DMS153 treated with DMSO at 0.1 percent for 48 hours (cell line): Measurements from ENCODE around the gene OR6S1.
"Not testable (repeated sequence)": the region's sequence is repeated elsewhere in the genome, so short reads cannot be mapped to it uniquely, and the experiment has no call there.

Experiments used
- DNase-seq: peaks from one replicate; lab custom pipeline; 2025; ENCODE audit not compliant: unreplicated experiment; lab: John Stamatoyannopoulos, UW

The OR6S1 gene

GRCh38 chr14:20671597-20672283, 30.2 kb upstream of the OR6S1 start:
- DNase-seq, result no peak

DNA sequence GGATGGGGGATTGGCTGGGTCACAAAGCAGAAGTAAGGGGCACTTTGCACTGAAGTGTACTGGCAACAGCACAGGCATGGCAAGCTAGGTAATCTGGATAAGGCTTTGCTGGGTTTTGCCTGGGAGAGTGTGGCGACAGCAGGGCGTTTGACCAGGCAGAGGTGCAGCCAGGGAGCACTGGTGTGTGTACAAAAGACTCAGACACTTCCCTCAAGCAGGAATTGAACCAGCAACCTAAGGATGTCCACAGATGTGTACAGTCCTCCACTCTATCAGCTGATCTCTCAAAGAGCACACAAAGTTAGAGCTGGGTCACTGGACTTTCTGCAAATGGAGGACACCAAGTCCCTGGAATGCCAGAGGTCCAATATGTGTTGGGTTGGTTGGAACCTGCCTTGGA, 27.5 kb upstream of the OR6S1 start:
- DNase-seq, result no peak

GRCh38 chr14:20667957-20668356, 26.5 kb upstream of the OR6S1 start:
- no peak for DNase-seq

- DNase-seq, result not testable (repeated sequence)
Measured at GRCh38 chr14:20666400-20666961, 25.0 kb upstream of the OR6S1 start.

GRCh38 chr14:20662968-20663732, 21.7 kb upstream of the OR6S1 start:
- no peak for DNase-seq

DNA sequence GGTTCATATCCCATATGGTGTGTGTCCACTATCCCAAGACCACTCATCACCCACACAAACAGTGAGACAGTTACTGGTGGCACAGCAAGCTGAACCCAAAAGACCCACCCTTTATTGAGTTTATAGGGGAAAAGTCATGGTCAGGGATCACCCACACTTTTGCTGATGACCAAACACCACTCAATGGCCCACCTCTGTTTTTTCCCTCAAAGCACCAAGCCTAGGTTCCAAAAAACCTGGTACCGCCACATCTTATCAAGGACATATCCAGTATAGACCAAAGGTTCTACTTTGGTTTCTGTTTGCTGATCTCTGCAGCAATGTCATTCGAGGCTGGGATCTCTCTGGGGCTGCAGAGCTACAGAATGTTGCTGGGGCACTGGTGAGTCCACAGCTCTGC, 19.7 kb upstream of the OR6S1 start:
- DNase-seq, result no peak

- no peak for DNase-seq
Measured at GRCh38 chr14:20659813-20660395, 18.4 kb upstream of the OR6S1 start.

DNA sequence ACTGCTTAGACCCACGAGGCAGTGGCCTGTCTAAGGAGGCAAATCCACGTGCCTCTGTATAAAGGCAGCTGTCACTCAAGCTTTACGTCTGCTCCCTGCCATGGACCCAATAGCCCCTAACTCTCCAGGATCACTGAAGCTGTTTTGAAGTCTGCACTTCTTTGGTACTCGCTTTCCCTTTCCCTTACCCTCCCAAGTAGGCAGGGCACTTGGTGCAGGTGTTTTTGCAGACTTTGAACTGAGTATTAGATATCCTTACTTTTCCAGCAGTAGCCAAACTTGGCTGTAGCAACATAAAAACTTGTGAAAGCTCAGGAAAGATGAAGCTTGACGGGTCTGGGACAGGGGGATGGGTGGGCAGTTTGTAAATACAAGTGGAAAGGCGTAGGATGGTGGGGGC, 17.8 kb upstream of the OR6S1 start:
- DNase-seq, result no peak

GRCh38 chr14:20658246-20658645, 16.8 kb upstream of the OR6S1 start:
- no peak for DNase-seq

DNA sequence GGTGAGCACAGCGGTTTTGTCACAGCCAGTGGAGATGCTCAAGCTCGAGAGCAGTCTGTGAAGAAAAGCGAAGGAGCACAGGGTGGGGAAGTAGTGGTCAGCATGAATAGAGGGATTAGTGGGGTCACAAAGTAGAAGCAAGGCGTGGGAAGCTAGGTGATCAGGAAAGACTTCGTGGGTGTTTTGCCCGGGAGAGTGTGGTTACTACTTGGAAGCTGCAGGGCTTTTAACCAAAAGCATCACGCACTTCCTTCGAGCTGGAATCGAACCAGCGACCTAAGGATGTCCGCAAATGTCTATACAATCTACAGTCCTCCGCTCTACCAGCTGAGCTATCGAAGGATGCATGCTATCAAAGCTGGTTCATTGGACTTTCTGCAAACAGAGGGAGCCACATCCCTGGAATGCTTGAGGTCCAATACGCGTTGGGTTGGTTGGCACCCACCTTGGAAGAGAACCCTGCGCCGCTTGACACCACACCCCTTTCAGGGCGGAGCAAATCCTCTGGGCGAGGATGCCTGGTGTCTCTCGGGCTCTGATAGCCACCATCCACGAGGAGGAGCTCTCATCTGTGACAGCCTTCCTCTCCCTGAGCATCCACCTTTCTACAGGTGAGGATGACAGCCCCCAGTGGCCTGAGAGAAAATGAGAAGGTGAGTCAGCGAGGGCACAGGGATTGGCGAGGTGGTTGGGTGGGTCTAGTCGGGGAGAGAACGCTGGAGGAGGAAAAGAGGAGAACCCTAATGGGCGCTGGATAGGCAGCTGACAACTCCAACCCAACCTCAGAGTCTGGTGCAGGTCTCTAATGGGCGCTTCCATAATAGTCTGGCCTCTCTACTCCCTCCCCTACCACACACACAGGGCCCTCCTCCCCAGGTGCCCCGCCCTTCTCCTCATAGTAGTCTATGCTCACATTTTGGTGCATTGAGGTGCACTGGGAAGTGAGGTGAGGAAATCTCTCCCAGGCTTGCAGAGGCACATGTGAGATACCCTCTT, 16.0 kb upstream of the OR6S1 start:
- no peak for DNase-seq

- DNase-seq, result no peak
Measured at GRCh38 chr14:20656274-20656673, 14.8 kb upstream of the OR6S1 start.

DNA sequence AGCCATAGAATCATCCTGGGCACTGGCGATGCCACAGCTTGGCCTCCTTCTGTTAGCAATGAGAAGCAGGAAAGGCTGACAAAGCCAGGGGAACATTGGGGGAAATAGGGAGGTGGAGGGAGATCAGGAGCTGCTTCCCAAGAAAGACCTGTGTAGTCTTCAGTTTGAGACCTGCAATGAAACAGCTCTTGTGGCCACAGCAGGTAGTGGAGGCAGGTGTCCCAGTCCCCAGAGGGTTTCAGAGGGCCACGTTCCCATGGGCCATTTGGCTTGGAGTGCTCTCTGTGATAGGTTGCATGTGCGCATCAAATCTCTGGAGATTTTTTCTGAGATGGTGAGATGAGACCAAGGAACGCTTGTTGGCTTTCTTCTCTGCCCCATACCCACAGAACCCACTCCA, 14.4 kb upstream of the OR6S1 start:
- no peak for DNase-seq

GRCh38 chr14:20652996-20653975, 11.8 kb upstream of the OR6S1 start:
- DNase-seq, result no peak

GRCh38 chr14:20645481-20645880, 4.0 kb upstream of the OR6S1 start:
- DNase-seq, result no peak

DNA sequence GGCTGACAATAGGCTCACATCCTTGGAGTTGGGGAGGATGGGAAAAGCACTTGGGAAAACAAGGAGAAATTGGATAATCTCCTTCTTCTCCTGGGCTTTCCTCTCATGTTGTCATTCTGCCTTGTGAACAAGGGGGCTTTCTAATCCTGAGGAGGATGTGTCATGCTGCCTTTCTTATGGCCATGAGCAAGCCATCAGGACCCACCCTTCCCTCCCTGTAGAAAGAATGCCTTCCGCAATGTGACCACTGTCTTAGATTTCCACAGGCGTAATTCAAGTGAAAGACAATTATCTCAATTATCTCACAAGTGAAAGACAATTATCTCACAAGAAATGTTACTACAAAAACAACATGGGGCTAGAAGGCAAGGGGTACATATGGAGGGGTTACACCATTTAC, 3.0 kb upstream of the OR6S1 start:
- DNase-seq, result no peak

DNA sequence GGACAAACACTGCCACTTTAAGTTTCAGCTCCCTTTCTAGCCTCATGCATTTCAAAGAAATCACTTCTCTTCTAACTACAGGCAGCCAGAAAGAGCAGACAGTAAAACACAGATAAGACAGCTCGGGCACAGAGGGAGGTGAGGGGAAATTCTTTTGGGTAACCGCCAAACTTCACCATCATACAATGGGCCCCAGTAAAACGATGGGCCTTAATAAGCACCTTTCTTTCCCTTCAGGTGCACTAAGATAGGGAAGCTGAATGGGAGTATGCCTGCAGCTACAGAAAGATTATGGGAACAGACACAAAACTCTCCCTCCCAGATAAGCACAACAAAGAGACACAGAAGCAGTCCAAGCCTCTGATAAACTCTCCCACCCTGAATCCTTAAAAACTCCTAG, 1.3 kb upstream of the OR6S1 start:
- not testable (repeated sequence) for DNase-seq

GRCh38 chr14:20642182-20642581, 691 bp upstream of the OR6S1 start:
- no peak for DNase-seq

- peak; percentile 8 for DNase-seq
Measured at GRCh38 chr14:20632831-20633691, 8.4 kb downstream of the OR6S1 start.

GRCh38 chr14:20632448-20632830, 9.1 kb downstream of the OR6S1 start:
- no peak for DNase-seq
